Lower leg skin (tissue), 4 donors: ENCODE measurements around the gene TBX4. TPM values are rescaled to one million over a fixed set of nuclear protein-coding genes. Genes with fewer than 3 reads are reported as not detected.

ENCODE experiments used
- DNase-seq, 2 donors: peaks; one replicate each; pipeline ENCODE4 v3.0.0-alpha.2; 2019; ENCODE audit warnings: low spot score in 2 of 2
- H3K4me3 ChIP-seq: fragments of 200-600 bp; sonication (generic); 2 replicates; pipeline ENCODE4 v1.5.1; 2017; ENCODE audit warnings: mild to moderate bottlenecking, low read depth; ENCODE audit not compliant: poor library complexity, severe bottlenecking
- CTCF ChIP-seq, 3 donors: fragments of 450-650 bp; IDR thresholded peaks; one replicate each; pipeline ENCODE4 v1.5.1; 2016; ENCODE audit warnings: antibody characterized with exemption in 3 of 3, mild to moderate bottlenecking in 3 of 3, moderate library complexity in 2 of 3
- POLR2A ChIP-seq, 2 donors: fragments of 450-650 bp; IDR thresholded peaks; one replicate each; pipeline ENCODE4 v1.6.1; 2016 to 2017; ENCODE audit warnings: antibody characterized with exemption in 2 of 2, mild to moderate bottlenecking in 1 of 2, moderate library complexity in 1 of 2
- WGBS, 2 donors: methylation state at CpG; one replicate each; pipeline ENCODE4 v1.1.5; 2018; 5-methylcytosine and 5-hydroxymethylcytosine counted together
- intact Hi-C: fragments of 100-400 bp; cut with DNase I; formaldehyde crosslinking; loops from one replicate; pipeline ENCODE4 v1.15.0; 2023; ENCODE audit warnings: low total_unique reads
- total RNA-seq, 4 donors: library from RNA; depleted of rRNA; stranded (reverse); fragments of >200 nt; gene quantifications; one replicate each; pipeline ENCODE4 v1.1.0, GENCODE V29; 2016

Gene TBX4
- total RNA-seq, 4 donors from 2014 or later = 0.53 TPM; not detected in 3

- intact Hi-C loops = no loop called here
- H3K4me3 ChIP-seq = no peak overlapping the region
- DNase-seq = no peak
- WGBS, 2 donors = 87 to 91% methylated on average over 5 of the region's 5 CpGs
- TF ChIP-seq CTCF (IDR thresholded peaks at IDR 0.05) (no peak), POLR2A (IDR thresholded peaks at IDR 0.05) (no peak)
Measured at GRCh38 chr17:61502292-61502691, 50.1 kb downstream of the TBX4 start.

GRCh38 chr17:61503961-61504360 lies 51.7 kb downstream of the TBX4 start:
- 60 to 78% methylated on average over 3 of the region's 3 CpGs for WGBS, 2 donors
- H3K4me3 ChIP-seq = no peak overlapping the region
- TF ChIP-seq CTCF (IDR thresholded peaks at IDR 0.05) = no peak
- no peak for TF ChIP-seq POLR2A (IDR thresholded peaks at IDR 0.05)
- intact Hi-C loops = no loop called here
- DNase-seq = no peak

GRCh38 chr17:61504697-61505096 lies 52.5 kb downstream of the TBX4 start:
- H3K4me3 ChIP-seq = no peak overlapping the region
- intact Hi-C loops = no loop called here
- DNase-seq = no peak
- TF ChIP-seq CTCF (IDR thresholded peaks at IDR 0.05) (no peak), POLR2A (IDR thresholded peaks at IDR 0.05) (no peak)
- WGBS, 2 donors = 43% methylated on average over 2 of the region's 2 CpGs

GRCh38 chr17:61505846-61506627 lies 53.8 kb downstream of the TBX4 start:
- no peak for TF ChIP-seq CTCF (IDR thresholded peaks at IDR 0.05)
- no peak for TF ChIP-seq POLR2A (IDR thresholded peaks at IDR 0.05)
- no peak overlapping the region for H3K4me3 ChIP-seq
- intact Hi-C loops = no loop called here
- DNase-seq = no peak
- WGBS, 2 donors = 67 to 73% methylated on average over 11 of the region's 11 CpGs

- TF ChIP-seq POLR2A (IDR thresholded peaks at IDR 0.05) = no peak
- TF ChIP-seq CTCF (IDR thresholded peaks at IDR 0.05) = no peak
- DNase-seq = no peak
- 74 to 78% methylated on average over 9 of the region's 9 CpGs for WGBS, 2 donors
- intact Hi-C loops = no loop called here
- no peak overlapping the region for H3K4me3 ChIP-seq
Measured at GRCh38 chr17:61507383-61508066, 55.3 kb downstream of the TBX4 start.
